H1 (cell line): Measurements from ENCODE around the gene NTRK2.

Experiments used
- CBX8 ChIP-seq: fragments of 300-800, 300-1000 bp; sonication (generic); IDR thresholded peaks from 2 replicates; pipeline ENCODE4 v1.7.1; 2016; ENCODE audit warnings: low read depth, low read length, borderline replicate concordance
- CTCF ChIP-seq, 3 experiments: IDR thresholded peaks; 1 replicate in 2 of 3; 2 replicates in 1 of 3; pipeline versions ENCODE4 v1.5.1 to v1.6.1; 2011; ENCODE audit warnings: low read length in 3 of 3, mild to moderate bottlenecking in 3 of 3, inconsistent platforms in 2 of 3, low read depth in 1 of 3, moderate library complexity in 1 of 3; ENCODE audit not compliant: insufficient read depth in 1 of 3; ENCODE audit errors: control extremely low read depth in 1 of 3
- EZH2 ChIP-seq: fragments of 200-600 bp; sonication (generic); IDR thresholded peaks from 2 replicates; pipeline ENCODE4 v1.7.1; 2012; ENCODE audit warnings: low read depth, mild to moderate bottlenecking, moderate library complexity, low read length, inconsistent platforms; ENCODE audit not compliant: severe bottlenecking
- GABPA ChIP-seq: IDR thresholded peaks from 2 replicates; pipeline ENCODE4 v1.6.1; 2011; ENCODE audit warnings: mild to moderate bottlenecking, low read length, moderate library complexity, borderline replicate concordance; ENCODE audit not compliant: insufficient read depth
- MAX ChIP-seq: IDR thresholded peaks from 2 replicates; pipeline ENCODE4 v1.6.1; 2012; ENCODE audit warnings: inconsistent platforms
- PHF8 ChIP-seq: fragments of 200-600 bp; sonication (generic); conservative IDR thresholded peaks from 2 replicates; pipeline ENCODE4 v1.7.1; 2012; ENCODE audit warnings: low read depth, mild to moderate bottlenecking, inconsistent platforms, low read length, moderate library complexity
- POLR2A ChIP-seq, 2 experiments: IDR thresholded peaks; 1 replicate in 1 of 2; 2 replicates in 1 of 2; pipeline ENCODE4 v1.6.1; 2011; ENCODE audit warnings: low read depth in 2 of 2, low read length in 2 of 2, mild to moderate bottlenecking in 2 of 2; ENCODE audit errors: control extremely low read depth in 1 of 2
- POLR2AphosphoS5 ChIP-seq: IDR thresholded peaks from 2 replicates; pipeline ENCODE4 v1.6.1; 2011; ENCODE audit warnings: low read depth, low read length
- SIN3A ChIP-seq, 2 experiments: IDR thresholded peaks in 1 of 2; conservative IDR thresholded peaks in 1 of 2; 2 replicates each; pipeline ENCODE4 v1.6.1; 2011 to 2012; ENCODE audit warnings: low read length in 2 of 2, improper control_type of control experiment in 1 of 2, low read depth in 1 of 2, mild to moderate bottlenecking in 1 of 2
- SRF ChIP-seq: IDR thresholded peaks from 2 replicates; pipeline ENCODE4 v1.6.1; 2011; ENCODE audit warnings: mild to moderate bottlenecking, low read depth, low read length, moderate library complexity
- SUZ12 ChIP-seq: fragments of 200-600 bp; sonication (generic); IDR thresholded peaks from 2 replicates; pipeline ENCODE4 v1.6.1; 2012; ENCODE audit warnings: mild to moderate bottlenecking, inconsistent platforms, low read length, moderate library complexity, mixed read lengths
- TAF1 ChIP-seq: IDR thresholded peaks from 2 replicates; pipeline ENCODE4 v1.6.1; 2011; ENCODE audit warnings: mild to moderate bottlenecking, low read depth, low read length
- TCF12 ChIP-seq: IDR thresholded peaks from 2 replicates; pipeline ENCODE4 v1.6.1; 2011; ENCODE audit warnings: low read depth, mild to moderate bottlenecking, low read length
- YY1 ChIP-seq: IDR thresholded peaks from 2 replicates; pipeline ENCODE4 v1.6.1; 2011; ENCODE audit warnings: low read depth, mild to moderate bottlenecking, low read length

DNA sequence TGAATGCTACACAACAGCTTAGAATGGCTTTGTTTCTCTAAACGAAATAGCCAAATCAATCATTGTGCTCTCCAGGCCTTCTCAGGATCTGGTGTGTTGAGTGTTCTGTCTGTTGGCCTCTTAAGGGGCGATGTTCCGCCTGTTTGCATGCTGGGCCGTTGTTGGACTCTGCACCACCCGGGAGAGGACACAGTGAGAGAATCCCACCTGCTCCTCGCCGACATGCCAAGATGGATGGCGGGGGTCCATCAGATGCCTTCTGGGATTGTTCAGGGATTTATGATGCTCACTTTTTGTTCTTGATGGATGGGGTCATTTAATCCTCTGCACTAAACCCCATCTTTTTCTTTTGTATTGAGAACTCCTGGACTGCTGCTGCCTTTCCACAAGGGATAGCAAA, 159.9 kb downstream of the NTRK2 start:
- TF ChIP-seq GABPA (no peak), SUZ12 (no peak), CBX8 (no peak), CTCF (IDR thresholded peaks at IDR 0.05; ENCODE audit: control extremely low read depth in 1 of 3, insufficient read depth in 1 of 3, low read depth in 1 of 3, low read length in 3 of 3) (no peak), YY1 (no peak), POLR2AphosphoS5 (no peak), SIN3A (conservative IDR thresholded peaks at IDR 0.05 in 1 of 2, IDR thresholded peaks at IDR 0.05 in 1 of 2; ENCODE audit: low read depth in 1 of 2, low read length in 2 of 2) (no peak), TCF12 (no peak), PHF8 (no peak), EZH2 (no peak), MAX (no peak), POLR2A (IDR thresholded peaks at IDR 0.05; ENCODE audit: control extremely low read depth in 1 of 2, low read depth in 2 of 2, low read length in 2 of 2) (no peak), TAF1 (no peak), SRF (no peak)
